Lung (tissue), 12 donors: ENCODE data around the gene GAPDH. TPM values are rescaled to one million over a fixed set of nuclear protein-coding genes. Genes with fewer than 3 reads are reported as not detected.

Source experiments
- ATAC-seq: fragments of 200-7000 bp; cut with Tn5 transposase; one replicate; pipeline ENCODE4 v1.9.1; 2020; ENCODE audit warnings: moderate number of reproducible peaks; ENCODE audit not compliant: insufficient read depth, low FRiP score
- DNase-seq, 3 donors: peaks; one replicate each; pipeline ENCODE4 v3.0.0-alpha.2; 2013 to 2017
- H3K27ac ChIP-seq, 2 donors: one replicate each; pipeline ENCODE4 v1.5.1; 2013; ENCODE audit warnings: mild to moderate bottlenecking in 2 of 2, moderate library complexity in 2 of 2, control low read depth in 1 of 2, inconsistent platforms in 1 of 2, low read depth in 1 of 2, low read length in 1 of 2
- H3K27me3 ChIP-seq, 3 donors: one replicate each; pipeline ENCODE4 v1.5.1; 2013; ENCODE audit warnings: low read length in 2 of 3; ENCODE audit not compliant: control insufficient read depth in 3 of 3, insufficient read depth in 3 of 3
- H3K36me3 ChIP-seq, 4 donors: one replicate each; pipeline ENCODE4 v1.5.1; 2013; ENCODE audit warnings: low read length in 4 of 4, mild to moderate bottlenecking in 1 of 4, moderate library complexity in 1 of 4; ENCODE audit not compliant: control insufficient read depth in 4 of 4, insufficient read depth in 4 of 4
- H3K4me1 ChIP-seq, 5 donors: one replicate each; pipeline ENCODE4 v1.5.1; 2013; ENCODE audit warnings: low read length in 5 of 5, mild to moderate bottlenecking in 2 of 5, moderate library complexity in 1 of 5; ENCODE audit not compliant: control insufficient read depth in 5 of 5, insufficient read depth in 5 of 5
- H3K4me3 ChIP-seq: one replicate; pipeline ENCODE4 v1.5.1; 2013; ENCODE audit warnings: mild to moderate bottlenecking, control low read depth, moderate library complexity
- H3K9ac ChIP-seq, 2 donors: one replicate each; pipeline ENCODE4 v1.5.1; 2013; ENCODE audit warnings: low read length in 2 of 2, control low read depth in 1 of 2; ENCODE audit not compliant: insufficient read depth in 1 of 2
- H3K9me3 ChIP-seq, 4 donors: one replicate each; pipeline ENCODE4 v1.5.1; 2013; ENCODE audit warnings: low read length in 3 of 4, mild to moderate bottlenecking in 1 of 4, moderate library complexity in 1 of 4; ENCODE audit not compliant: control insufficient read depth in 4 of 4, insufficient read depth in 3 of 4
- WGBS, 2 donors: extraction: QIAGEN DNeasy Blood & Tissue Kit; methylation state at CpG; one replicate each; pipeline ENCODE4 v1.1.7; 2013; 5-methylcytosine and 5-hydroxymethylcytosine counted together
- polyA plus RNA-seq, 2 donors: library from polyadenylated mRNA; stranded (reverse); fragments of 200-250 nt; gene quantifications; one replicate each; pipeline ENCODE4 v1.2.1, GENCODE V29; 2013
- total RNA-seq, 2 donors: library from RNA; depleted of rRNA in 1 of 2; stranded (reverse); fragments of >200 nt in 1 of 2; gene quantifications; one replicate each; pipeline ENCODE4 v1.2.1, GENCODE V29; 2014 to 2021
- TF ChIP-seq, protein P1 (sequence below): IDR thresholded peaks from 2 replicates; pipeline ENCODE4 v1.5.1; 2012; ENCODE audit warnings: mild to moderate bottlenecking; ENCODE audit errors: control extremely low read depth, extremely low read depth
- donor health status: control.
- donor health status: control.
- donor health status: Bipolar disorder and iron deficiency.
- donor health status: healthy.
- donor health status: DM: yes; HTN: yes; CAD: no.

Gene GAPDH
- total and polyA plus RNA-seq, 4 donors: 843 to 3,540 (median 1,694) TPM

GRCh38 chr12:6562881-6563280, 28.6 kb downstream of the GAPDH start:
- Histone ChIP-seq H3K4me1 (peaks cover 0 to 9% (median 6%) of the 10 kb centered on the region in 5 donors), H3K27ac (no peak overlapping the region), H3K9ac (no peak overlapping the region), H3K36me3 (peaks cover 36 to 49% (median 46%) of the 10 kb centered on the region in 4 donors), H3K27me3 (no peaks in the 10 kb centered on the region), H3K4me3 (no peak overlapping the region), H3K9me3 (no peaks in the 10 kb centered on the region)
- TF ChIP-seq, protein P1, sequence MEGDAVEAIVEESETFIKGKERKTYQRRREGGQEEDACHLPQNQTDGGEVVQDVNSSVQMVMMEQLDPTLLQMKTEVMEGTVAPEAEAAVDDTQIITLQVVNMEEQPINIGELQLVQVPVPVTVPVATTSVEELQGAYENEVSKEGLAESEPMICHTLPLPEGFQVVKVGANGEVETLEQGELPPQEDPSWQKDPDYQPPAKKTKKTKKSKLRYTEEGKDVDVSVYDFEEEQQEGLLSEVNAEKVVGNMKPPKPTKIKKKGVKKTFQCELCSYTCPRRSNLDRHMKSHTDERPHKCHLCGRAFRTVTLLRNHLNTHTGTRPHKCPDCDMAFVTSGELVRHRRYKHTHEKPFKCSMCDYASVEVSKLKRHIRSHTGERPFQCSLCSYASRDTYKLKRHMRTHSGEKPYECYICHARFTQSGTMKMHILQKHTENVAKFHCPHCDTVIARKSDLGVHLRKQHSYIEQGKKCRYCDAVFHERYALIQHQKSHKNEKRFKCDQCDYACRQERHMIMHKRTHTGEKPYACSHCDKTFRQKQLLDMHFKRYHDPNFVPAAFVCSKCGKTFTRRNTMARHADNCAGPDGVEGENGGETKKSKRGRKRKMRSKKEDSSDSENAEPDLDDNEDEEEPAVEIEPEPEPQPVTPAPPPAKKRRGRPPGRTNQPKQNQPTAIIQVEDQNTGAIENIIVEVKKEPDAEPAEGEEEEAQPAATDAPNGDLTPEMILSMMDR: no peak
- ATAC-seq (no peak), DNase-seq (no peak)
- 96% methylated on average over 10 of the region's 10 CpGs for WGBS, 2 donors

DNA sequence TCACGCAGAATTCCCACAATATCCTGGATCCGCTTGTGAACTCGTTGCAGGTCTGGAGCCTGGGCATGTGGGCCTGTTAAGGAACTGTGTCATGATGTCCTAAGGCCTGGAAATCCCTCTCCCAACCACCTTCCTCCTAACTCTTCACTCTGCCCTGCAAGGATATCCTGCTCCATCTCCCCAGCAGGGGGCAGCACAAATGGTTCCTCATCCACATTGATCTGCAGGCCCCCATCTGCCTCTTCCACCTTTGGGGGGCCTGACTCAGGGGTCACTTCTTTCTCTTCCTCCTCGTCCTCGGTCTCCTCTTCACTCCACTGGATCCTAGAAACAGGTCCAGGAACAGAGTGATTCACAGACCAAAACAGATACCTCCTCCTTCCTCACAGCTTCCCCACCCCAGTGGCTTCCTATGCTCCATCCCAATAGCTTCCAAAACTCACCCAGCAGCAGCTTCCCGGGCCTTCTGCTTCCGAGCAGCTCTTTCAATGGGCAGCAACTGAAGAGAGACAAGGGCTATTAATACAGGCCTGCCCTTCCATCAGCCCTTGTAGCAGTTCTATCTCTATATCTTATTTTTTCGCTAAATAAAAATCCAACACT, 29.2 kb downstream of the GAPDH start:
- TF ChIP-seq, protein P1: peak; percentile 44
- Histone ChIP-seq H3K4me3 (no peak overlapping the region), H3K9me3 (no peaks in the 10 kb centered on the region), H3K4me1 (peaks cover 0 to 10% (median 6%) of the 10 kb centered on the region in 5 donors), H3K9ac (no peak overlapping the region), H3K27ac (no peak overlapping the region), H3K36me3 (peaks cover 36 to 49% (median 47%) of the 10 kb centered on the region in 4 donors), H3K27me3 (no peaks in the 10 kb centered on the region)
- DNase-seq (peak in 2 of 3 donors; percentile 22 to 42), ATAC-seq (no peak)
- WGBS, 2 donors: 76 to 78% methylated on average over 8 of the region's 8 CpGs

DNA sequence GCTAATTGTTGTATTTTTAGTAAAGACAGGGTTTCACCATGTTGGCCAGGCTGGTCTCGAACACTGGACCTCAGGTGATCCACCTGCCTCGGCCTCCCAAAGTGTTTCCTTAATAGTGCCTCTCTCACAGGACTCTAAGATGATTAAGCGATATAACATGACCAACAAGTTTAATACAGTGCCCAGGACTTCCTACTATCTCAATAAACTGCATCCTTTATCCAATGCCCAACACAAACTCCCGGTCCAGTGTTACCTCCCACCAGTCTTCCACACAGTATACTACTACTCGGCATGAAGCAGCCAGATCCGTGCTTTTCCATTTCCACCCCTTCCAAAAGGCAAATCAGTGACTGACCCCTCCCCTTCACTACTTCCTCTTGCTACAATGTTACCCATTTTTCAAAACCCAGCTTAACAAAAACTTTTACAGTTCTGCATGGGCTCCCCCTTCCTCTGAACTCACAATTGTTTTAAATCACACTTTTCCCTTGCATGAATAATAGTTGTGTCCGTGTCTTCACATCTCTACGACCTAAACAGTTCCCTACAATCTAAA, 32.9 kb downstream of the GAPDH start:
- no peaks in the 10 kb centered on the region for H3K27me3 ChIP-seq
- TF ChIP-seq, protein P1: no peak
- peaks cover 13 to 43% (median 37%) of the 10 kb centered on the region in 4 donors for H3K36me3 ChIP-seq
- DNase-seq (no peak), ATAC-seq (no peak)
- whole genome bisulfite sequencing, 2 donors: 40 to 46% methylated on average over 8 of the region's 8 CpGs
- H3K4me1 ChIP-seq: peaks cover 0 to 10% (median 6%) of the 10 kb centered on the region in 5 donors
- H3K27ac ChIP-seq: no peak overlapping the region
- peak overlapping the region; percentile 51 to 73 for H3K9ac ChIP-seq
- no peaks in the 10 kb centered on the region for H3K9me3 ChIP-seq
- H3K4me3 ChIP-seq: peak overlapping the region; percentile 35
